Naive B cell (primary cell): Measurements from ENCODE around the gene PAEP. TPM values are rescaled to one million over a fixed set of nuclear protein-coding genes. Genes with fewer than 3 reads are reported as not detected.

Experiments
- ATAC-seq, 2 donors: fragments of 150-1000 bp; cut with Tn5 transposase; 2 replicates each; pipeline ENCODE4 v1.10.0; 2021; ENCODE audit warnings: low read depth in 2 of 2, mild to moderate bottlenecking in 2 of 2, moderate library complexity in 2 of 2
- DNase-seq: peaks from one replicate; pipeline ENCODE4 v3.0.0; 2022
- H3K27ac Mint-ChIP-seq, 6 donors: one replicate each; pipeline ENCODE4 v1.8.0; 2020 to 2022; ENCODE audit warnings: mild to moderate bottlenecking in 6 of 6, mixed read lengths in 6 of 6, moderate library complexity in 5 of 6, inconsistent platforms in 2 of 6
- H3K27me3 Mint-ChIP-seq, 3 donors: one replicate each; pipeline ENCODE4 v1.8.0; 2021 to 2022; ENCODE audit warnings: mixed read lengths in 3 of 3, mild to moderate bottlenecking in 1 of 3
- H3K36me3 Mint-ChIP-seq, 2 donors: one replicate each; pipeline ENCODE4 v1.8.0; 2020 to 2022; ENCODE audit warnings: mixed read lengths in 2 of 2, inconsistent platforms in 1 of 2, mild to moderate bottlenecking in 1 of 2
- H3K4me1 Mint-ChIP-seq, 3 donors: one replicate each; pipeline ENCODE4 v1.8.0; 2020 to 2022; ENCODE audit warnings: mixed read lengths in 3 of 3, inconsistent platforms in 1 of 3, mild to moderate bottlenecking in 1 of 3, moderate library complexity in 1 of 3
- H3K4me3 Mint-ChIP-seq, 8 donors: one replicate each; pipeline ENCODE4 v1.8.0; 2020 to 2022; ENCODE audit warnings: mild to moderate bottlenecking in 8 of 8, mixed read lengths in 8 of 8, moderate library complexity in 8 of 8, inconsistent platforms in 2 of 8
- H3K9me3 Mint-ChIP-seq, 7 donors: one replicate each; pipeline ENCODE4 v1.8.0; 2020 to 2022; ENCODE audit warnings: mixed read lengths in 7 of 7, mild to moderate bottlenecking in 5 of 7, inconsistent platforms in 2 of 7, moderate library complexity in 1 of 7
- polyA plus RNA-seq, 6 donors: library from polyadenylated mRNA; unstranded; fragments of 300-500 nt; fragmentation: Illumina TruSeq; gene quantifications; one replicate each; pipeline ENCODE4 v1.2.3, GENCODE V29; 2021; ENCODE audit warnings: low read depth in 6 of 6

Gene PAEP
- polyA plus RNA-seq, 6 donors from 2014 or later = not detected

GRCh38 chr9:135606885-135607259 lies 45.3 kb downstream of the PAEP start:
- ATAC-seq (no peak), DNase-seq (no peak)
- Mint-ChIP-seq H3K27ac (no peak overlapping the region), H3K9me3 (peaks cover 0 to 6% (median 2%) of the 10 kb centered on the region in 7 donors), H3K36me3 (no peaks in the 10 kb centered on the region), H3K4me1 (peaks cover 0 to 5% (median 0%) of the 10 kb centered on the region in 3 donors), H3K4me3 (no peak overlapping the region), H3K27me3 (peaks cover 0 to 17% (median 16%) of the 10 kb centered on the region in 3 donors)

DNA sequence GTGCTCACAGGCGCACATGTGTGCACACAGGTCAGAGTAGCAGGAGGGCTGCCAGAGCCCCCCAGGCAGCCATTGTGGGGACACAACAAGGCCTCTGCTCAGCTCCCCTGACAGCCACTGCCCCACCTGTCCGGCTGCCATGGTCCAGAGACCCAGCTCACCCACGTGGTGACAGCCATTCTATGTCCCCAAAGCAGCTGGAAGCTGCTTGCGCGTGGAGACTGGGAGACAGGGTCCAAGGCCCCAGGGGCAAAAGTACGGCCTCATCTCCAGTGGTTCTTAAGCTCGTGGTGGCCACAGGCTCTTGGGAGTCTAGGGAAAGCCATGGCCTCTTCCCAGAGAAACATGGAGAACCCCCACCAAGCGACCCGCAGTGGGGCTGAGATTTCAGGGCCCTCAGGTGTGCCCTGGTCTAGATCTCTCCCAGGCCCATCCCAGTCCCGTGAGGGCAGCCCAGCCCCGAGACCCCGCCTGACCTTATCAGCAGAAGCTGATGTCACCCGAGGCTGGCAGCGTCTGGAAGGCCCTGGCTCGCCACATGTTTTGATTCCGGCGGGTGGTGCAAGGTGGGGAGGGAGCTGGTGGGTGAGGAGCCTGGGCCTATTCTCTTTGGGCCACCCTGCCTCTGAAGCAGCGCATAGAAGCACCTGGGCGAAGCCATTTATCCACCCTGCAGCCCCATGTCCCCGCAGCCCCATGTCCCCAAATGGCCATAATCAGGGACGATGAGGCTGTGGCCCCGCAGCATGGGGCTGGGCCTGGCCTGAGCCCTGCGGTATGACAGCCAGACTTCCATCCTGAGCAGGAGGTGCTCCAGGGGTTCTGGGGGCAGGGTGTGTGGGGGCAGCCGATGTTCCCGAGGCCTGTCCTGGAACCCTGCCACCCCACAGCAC lies 46.1 kb downstream of the PAEP start:
- no peak overlapping the region for H3K27ac Mint-ChIP-seq
- H3K36me3 Mint-ChIP-seq = no peaks in the 10 kb centered on the region
- H3K9me3 Mint-ChIP-seq = peaks cover 0 to 8% (median 2%) of the 10 kb centered on the region in 7 donors
- no peak for ATAC-seq
- H3K4me1 Mint-ChIP-seq = peaks cover 0 to 5% (median 0%) of the 10 kb centered on the region in 3 donors
- no peak for DNase-seq
- H3K4me3 Mint-ChIP-seq = no peak overlapping the region
- H3K27me3 Mint-ChIP-seq = peaks cover 0 to 21% (median 17%) of the 10 kb centered on the region in 3 donors

DNA sequence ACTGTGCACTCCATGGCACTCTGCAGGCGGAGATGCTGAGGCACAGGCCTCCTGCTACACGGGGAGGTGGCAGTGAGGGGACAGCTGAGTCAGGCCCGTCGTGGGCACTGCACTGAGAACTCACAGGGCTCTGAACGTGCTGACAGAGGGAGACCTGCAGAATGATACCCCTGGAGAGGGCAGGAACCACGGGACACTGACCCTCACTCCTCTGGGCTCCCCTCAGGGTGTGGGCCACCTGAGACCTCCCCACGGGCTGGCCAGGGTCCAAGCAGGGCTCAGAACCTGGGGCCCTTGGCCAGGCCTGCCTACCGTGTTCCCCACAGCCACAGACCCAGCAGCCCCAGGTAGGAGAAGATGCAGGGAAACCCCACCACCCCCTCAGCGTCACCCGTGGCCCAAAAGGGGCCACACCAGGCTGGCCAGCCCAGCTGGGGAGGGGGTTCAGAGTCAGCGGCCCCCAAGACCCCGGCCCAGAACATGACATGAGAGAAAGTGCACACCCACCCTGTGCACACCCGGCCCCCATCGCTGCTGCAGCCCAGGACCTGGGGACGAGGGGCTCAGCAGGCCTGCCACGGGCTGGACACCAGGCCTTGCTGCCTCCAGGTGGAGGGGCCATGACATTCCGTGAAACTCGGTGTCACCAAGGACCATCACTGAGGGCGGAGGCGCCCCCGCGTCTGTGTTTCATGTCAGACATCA lies 46.9 kb downstream of the PAEP start:
- Mint-ChIP-seq H3K9me3 (peaks cover 0 to 8% (median 2%) of the 10 kb centered on the region in 7 donors), H3K36me3 (no peaks in the 10 kb centered on the region), H3K27ac (no peak overlapping the region), H3K4me1 (no peaks in the 10 kb centered on the region), H3K4me3 (no peak overlapping the region), H3K27me3 (peaks cover 0 to 21% (median 16%) of the 10 kb centered on the region in 3 donors)
- ATAC-seq (no peak), DNase-seq (no peak)

DNA sequence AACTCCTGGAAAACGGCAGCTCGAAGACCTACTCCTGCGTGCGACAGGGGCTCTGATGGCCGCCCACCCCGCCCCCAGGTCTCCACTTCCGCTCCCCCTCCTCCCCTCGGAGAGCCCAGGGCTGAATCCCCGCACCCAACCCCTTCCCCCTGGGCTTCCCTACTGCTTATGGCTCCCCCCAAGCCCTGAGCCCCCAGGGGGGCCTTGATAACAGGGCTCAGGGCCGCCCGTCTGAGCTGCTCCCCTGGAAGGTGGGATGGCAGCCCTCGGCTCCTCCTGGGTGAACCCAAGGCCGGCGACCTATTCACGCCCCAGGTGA lies 47.4 kb downstream of the PAEP start:
- no peaks in the 10 kb centered on the region for H3K36me3 Mint-ChIP-seq
- no peak for ATAC-seq
- no peak for DNase-seq
- no peak overlapping the region for H3K4me3 Mint-ChIP-seq
- H3K27me3 Mint-ChIP-seq = peaks cover 0 to 21% (median 11%) of the 10 kb centered on the region in 3 donors
- H3K27ac Mint-ChIP-seq = no peak overlapping the region
- peaks cover 0 to 8% (median 2%) of the 10 kb centered on the region in 7 donors for H3K9me3 Mint-ChIP-seq
- no peaks in the 10 kb centered on the region for H3K4me1 Mint-ChIP-seq

DNA sequence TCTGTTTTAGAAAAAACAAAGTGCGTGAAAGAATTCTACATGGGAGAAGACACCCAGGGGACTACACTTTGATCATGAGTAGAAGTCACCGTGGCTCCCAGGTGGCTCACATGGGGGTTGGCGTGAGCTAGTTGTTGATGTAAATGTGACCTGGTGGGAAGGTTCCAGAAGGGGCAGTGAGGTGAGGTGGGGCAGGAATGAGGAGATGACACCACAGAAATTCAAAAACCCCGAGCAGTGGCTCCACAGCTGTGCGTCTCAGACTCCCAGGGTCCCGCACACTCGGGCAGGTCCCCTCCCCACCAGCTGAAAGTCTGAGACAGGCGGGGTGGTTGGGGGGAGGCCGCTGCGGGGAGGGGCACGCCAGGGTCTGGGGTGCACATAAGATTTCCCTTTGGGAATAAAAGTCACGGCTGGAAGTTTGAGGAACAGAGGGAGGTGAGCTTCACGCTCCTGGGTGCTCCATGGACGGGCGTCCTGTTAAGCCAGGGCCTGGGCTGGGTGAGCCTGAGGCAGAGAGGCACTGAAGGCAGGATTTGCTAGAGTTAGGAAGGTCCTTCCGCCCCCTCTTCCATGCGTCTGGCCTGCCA lies 47.9 kb downstream of the PAEP start:
- H3K27me3 Mint-ChIP-seq = peaks cover 0 to 21% (median 11%) of the 10 kb centered on the region in 3 donors
- DNase-seq (no peak), ATAC-seq (no peak)
- no peak overlapping the region for H3K27ac Mint-ChIP-seq
- H3K4me1 Mint-ChIP-seq = no peaks in the 10 kb centered on the region
- H3K4me3 Mint-ChIP-seq = no peak overlapping the region
- H3K9me3 Mint-ChIP-seq = peaks cover 0 to 8% (median 2%) of the 10 kb centered on the region in 7 donors
- H3K36me3 Mint-ChIP-seq = no peaks in the 10 kb centered on the region

DNA sequence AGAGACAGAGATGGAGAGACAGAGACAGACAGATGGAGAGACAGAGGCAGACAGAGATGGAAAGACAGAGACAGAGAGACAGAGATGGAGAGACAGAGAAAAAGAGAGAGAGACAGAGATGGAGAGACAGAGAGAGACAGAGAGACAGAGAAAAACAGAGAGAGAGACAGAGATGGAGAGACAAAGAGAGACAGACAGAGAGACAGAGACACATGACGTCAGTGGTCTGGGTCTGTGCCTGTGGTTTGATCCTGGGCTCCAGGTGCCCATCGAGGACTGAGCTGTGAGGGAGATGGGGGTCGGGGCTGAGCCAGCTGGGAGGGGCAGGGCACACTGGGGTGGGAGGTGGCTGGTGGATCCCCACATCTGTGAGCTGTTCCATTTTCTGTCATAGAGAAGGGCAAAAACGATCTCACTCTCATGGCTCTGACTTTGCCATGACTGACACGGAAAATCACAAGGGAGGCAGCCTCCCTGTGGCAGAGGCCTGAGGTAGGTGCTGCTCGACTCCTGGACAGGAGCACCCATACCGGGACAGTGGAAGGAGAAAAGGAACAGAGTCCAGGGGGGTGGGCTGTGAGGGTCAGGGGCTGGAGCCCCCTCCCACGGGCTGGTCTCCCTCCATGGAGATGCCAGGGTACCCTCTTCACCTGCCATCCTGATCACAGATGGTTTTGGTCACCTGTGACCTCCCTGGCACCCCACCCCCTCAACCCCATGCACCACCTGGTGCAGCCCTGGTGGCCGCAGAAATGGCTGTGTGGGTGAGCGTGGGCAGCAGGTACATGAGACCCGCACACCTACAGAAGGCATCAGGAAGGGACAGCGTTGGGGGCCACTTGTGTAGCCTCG lies 49.0 kb downstream of the PAEP start:
- Mint-ChIP-seq H3K36me3 (no peaks in the 10 kb centered on the region), H3K4me3 (no peak overlapping the region), H3K9me3 (peaks cover 0 to 8% (median 2%) of the 10 kb centered on the region in 7 donors), H3K27ac (no peak overlapping the region), H3K27me3 (peaks cover 0 to 21% (median 13%) of the 10 kb centered on the region in 3 donors), H3K4me1 (no peaks in the 10 kb centered on the region)
- ATAC-seq (no peak), DNase-seq (no peak)

GRCh38 chr9:135611142-135611874 lies 49.8 kb downstream of the PAEP start:
- ATAC-seq = no peak
- peak overlapping the region in 1 of 6 donors; percentile 65 for H3K27ac Mint-ChIP-seq
- H3K9me3 Mint-ChIP-seq = peaks cover 0 to 8% (median 2%) of the 10 kb centered on the region in 7 donors
- H3K27me3 Mint-ChIP-seq = peaks cover 0 to 21% (median 18%) of the 10 kb centered on the region in 3 donors
- H3K36me3 Mint-ChIP-seq = no peaks in the 10 kb centered on the region
- no peaks in the 10 kb centered on the region for H3K4me1 Mint-ChIP-seq
- H3K4me3 Mint-ChIP-seq = no peak overlapping the region
- DNase-seq = no peak

GRCh38 chr9:135611875-135612209 lies 50.3 kb downstream of the PAEP start:
- Mint-ChIP-seq H3K4me1 (no peaks in the 10 kb centered on the region), H3K4me3 (no peak overlapping the region), H3K9me3 (peaks cover 0 to 8% (median 2%) of the 10 kb centered on the region in 7 donors), H3K27me3 (peaks cover 0 to 21% (median 18%) of the 10 kb centered on the region in 3 donors), H3K27ac (peak overlapping the region in 1 of 6 donors; percentile 65), H3K36me3 (no peaks in the 10 kb centered on the region)
- DNase-seq = no peak
- ATAC-seq = no peak

GRCh38 chr9:135612437-135612836 lies 50.9 kb downstream of the PAEP start:
- Mint-ChIP-seq H3K4me1 (no peaks in the 10 kb centered on the region), H3K4me3 (no peak overlapping the region), H3K27ac (no peak overlapping the region), H3K27me3 (peaks cover 0 to 21% (median 18%) of the 10 kb centered on the region in 3 donors), H3K9me3 (peaks cover 0 to 8% (median 1%) of the 10 kb centered on the region in 7 donors), H3K36me3 (no peaks in the 10 kb centered on the region)
- no peak for ATAC-seq
- no peak for DNase-seq

- no peak for DNase-seq
- Mint-ChIP-seq H3K4me1 (no peaks in the 10 kb centered on the region), H3K9me3 (peaks cover 0 to 8% (median 1%) of the 10 kb centered on the region in 7 donors), H3K27me3 (peaks cover 0 to 21% (median 18%) of the 10 kb centered on the region in 3 donors), H3K36me3 (no peaks in the 10 kb centered on the region), H3K27ac (peak overlapping the region in 1 of 6 donors; percentile 81), H3K4me3 (no peak overlapping the region)
- no peak for ATAC-seq
Observed at GRCh38 chr9:135612981-135613910, 51.7 kb downstream of the PAEP start.

DNA sequence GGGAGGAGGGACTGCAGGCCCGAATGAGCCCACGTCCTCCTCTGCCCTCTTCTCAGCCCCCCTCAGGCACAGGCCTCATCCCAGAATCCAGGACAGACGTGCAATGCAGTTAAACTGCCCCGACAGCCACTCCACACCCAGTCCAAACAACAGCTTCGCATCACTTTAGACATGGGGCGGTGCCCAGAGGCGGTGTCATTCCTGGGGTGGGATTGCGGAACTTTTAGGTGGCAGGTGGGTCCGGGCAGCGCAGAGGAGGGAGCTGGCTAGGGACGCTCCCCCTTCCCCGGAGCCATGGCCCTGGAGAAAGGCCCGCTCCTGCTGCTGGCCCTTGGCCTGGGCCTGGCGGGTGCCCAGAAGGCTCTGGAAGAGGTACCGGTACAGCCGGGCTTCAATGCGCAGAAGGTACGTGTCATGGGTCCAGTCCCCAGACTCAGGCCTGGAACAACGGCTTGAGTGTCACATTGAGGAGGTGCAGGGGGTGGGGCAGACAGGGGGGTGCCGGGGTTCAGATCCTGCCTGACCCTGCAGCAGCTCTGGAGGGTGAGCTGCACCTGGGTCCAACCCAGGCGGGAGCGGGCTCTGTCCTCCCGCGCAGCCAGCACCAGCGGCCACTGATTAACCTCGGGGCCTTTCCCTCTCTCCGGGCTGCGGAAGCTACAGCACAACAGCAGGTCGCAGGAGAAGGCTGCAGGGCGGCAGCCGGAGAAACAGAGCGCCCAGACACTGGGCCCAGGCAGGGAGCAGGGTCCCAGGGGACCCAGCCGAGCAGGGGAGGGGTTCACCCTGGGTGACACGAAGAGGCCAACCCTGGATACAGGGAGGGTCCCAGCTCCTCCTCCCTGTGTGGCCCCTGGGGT lies 52.6 kb downstream of the PAEP start:
- no peak overlapping the region for H3K4me3 Mint-ChIP-seq
- DNase-seq = no peak
- no peak for ATAC-seq

More for the DNA sequence above, 52.6 kb downstream of the PAEP start:
- peaks cover 0 to 8% (median 1%) of the 10 kb centered on the region in 7 donors for H3K9me3 Mint-ChIP-seq
- no peak overlapping the region for H3K27ac Mint-ChIP-seq
- H3K4me1 Mint-ChIP-seq = no peaks in the 10 kb centered on the region
- peaks cover 0 to 22% (median 21%) of the 10 kb centered on the region in 3 donors for H3K27me3 Mint-ChIP-seq
- H3K36me3 Mint-ChIP-seq = no peaks in the 10 kb centered on the region
